Lower lobe of right lung (tissue), 2 donors: Measurements from ENCODE around the gene PACRG. TPM values are rescaled to one million over a fixed set of nuclear protein-coding genes. Genes with fewer than 3 reads are reported as not detected.

Experiments used
- ATAC-seq, 2 donors: fragments of 200-7000 bp; cut with Tn5 transposase; one replicate each; pipeline ENCODE4 v1.9.1; 2020 to 2022; ENCODE audit warnings: mild to moderate bottlenecking in 2 of 2, moderate library complexity in 2 of 2
- DNase-seq: peaks from one replicate; pipeline ENCODE4 v3.0.0-alpha.2; 2020
- H3K27ac ChIP-seq: fragments of 200-600 bp; one replicate; pipeline ENCODE4 v1.8.0; 2022
- H3K27me3 ChIP-seq: fragments of 200-600 bp; one replicate; pipeline ENCODE4 v1.8.0; 2022; ENCODE audit warnings: low read depth
- H3K36me3 ChIP-seq: fragments of 200-600 bp; one replicate; pipeline ENCODE4 v1.8.0; 2022; ENCODE audit warnings: mild to moderate bottlenecking
- H3K4me1 ChIP-seq: fragments of 200-600 bp; one replicate; pipeline ENCODE4 v1.8.0; 2022
- H3K4me3 ChIP-seq: fragments of 200-600 bp; one replicate; pipeline ENCODE4 v1.8.0; 2022; ENCODE audit warnings: mild to moderate bottlenecking
- H3K9me3 ChIP-seq: fragments of 200-600 bp; one replicate; pipeline ENCODE4 v1.8.0; 2022
- intact Hi-C: fragments of 100-400 bp; cut with DNase I; formaldehyde crosslinking; loops from one replicate; pipeline ENCODE4 v1.11.0; 2022
- total RNA-seq: library from RNA; stranded (reverse); fragmentation: NEBNext Ultra II Directional; extraction: Animal tissue kit (Norgen Biotek cat#: 25700); gene quantifications from one replicate; pipeline ENCODE4 v1.2.1, GENCODE V29; 2021
- TF ChIP-seq, protein P1 (sequence below): fragments of 200-600 bp; IDR thresholded peaks from one replicate; pipeline ENCODE4 v1.8.0; 2022; ENCODE audit warnings: antibody characterized with exemption, mild to moderate bottlenecking
- donor health status: DM: no; HTN: yes; CAD: no; lungs with severe emphysema.

PACRG gene
- total RNA-seq, 1 donor from 2014 or later: 5.5 TPM

DNA sequence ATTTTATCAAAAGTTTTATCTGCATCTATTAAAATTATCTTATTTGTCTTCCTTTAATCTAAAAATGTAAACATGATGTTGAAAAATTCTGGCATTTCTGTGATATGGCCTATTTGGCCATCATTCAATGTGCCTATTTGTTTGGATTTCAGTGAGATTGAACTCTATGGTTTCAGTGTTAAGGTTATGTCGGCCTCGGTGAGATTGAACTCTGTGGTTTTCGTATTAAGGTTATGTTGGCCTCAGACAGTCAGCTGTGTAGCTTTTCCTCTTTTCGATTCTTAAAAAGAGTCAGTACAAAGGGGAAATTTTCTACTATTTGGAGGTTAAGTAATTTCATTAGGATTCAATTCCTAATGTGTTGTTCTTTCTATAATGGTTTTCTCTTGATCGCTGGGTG lies 320.6 kb downstream of the PACRG start:
- H3K4me1 ChIP-seq: no peaks in the 10 kb centered on the region
- H3K4me3 ChIP-seq: no peak overlapping the region
- TF ChIP-seq, protein P1, sequence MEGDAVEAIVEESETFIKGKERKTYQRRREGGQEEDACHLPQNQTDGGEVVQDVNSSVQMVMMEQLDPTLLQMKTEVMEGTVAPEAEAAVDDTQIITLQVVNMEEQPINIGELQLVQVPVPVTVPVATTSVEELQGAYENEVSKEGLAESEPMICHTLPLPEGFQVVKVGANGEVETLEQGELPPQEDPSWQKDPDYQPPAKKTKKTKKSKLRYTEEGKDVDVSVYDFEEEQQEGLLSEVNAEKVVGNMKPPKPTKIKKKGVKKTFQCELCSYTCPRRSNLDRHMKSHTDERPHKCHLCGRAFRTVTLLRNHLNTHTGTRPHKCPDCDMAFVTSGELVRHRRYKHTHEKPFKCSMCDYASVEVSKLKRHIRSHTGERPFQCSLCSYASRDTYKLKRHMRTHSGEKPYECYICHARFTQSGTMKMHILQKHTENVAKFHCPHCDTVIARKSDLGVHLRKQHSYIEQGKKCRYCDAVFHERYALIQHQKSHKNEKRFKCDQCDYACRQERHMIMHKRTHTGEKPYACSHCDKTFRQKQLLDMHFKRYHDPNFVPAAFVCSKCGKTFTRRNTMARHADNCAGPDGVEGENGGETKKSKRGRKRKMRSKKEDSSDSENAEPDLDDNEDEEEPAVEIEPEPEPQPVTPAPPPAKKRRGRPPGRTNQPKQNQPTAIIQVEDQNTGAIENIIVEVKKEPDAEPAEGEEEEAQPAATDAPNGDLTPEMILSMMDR: no peak
- no peaks in the 10 kb centered on the region for H3K36me3 ChIP-seq
- no peaks in the 10 kb centered on the region for H3K9me3 ChIP-seq
- H3K27ac ChIP-seq: no peak overlapping the region
- intact Hi-C loops: no loop called here
- DNase-seq (no peak), ATAC-seq (no peak)
- no peaks in the 10 kb centered on the region for H3K27me3 ChIP-seq

DNA sequence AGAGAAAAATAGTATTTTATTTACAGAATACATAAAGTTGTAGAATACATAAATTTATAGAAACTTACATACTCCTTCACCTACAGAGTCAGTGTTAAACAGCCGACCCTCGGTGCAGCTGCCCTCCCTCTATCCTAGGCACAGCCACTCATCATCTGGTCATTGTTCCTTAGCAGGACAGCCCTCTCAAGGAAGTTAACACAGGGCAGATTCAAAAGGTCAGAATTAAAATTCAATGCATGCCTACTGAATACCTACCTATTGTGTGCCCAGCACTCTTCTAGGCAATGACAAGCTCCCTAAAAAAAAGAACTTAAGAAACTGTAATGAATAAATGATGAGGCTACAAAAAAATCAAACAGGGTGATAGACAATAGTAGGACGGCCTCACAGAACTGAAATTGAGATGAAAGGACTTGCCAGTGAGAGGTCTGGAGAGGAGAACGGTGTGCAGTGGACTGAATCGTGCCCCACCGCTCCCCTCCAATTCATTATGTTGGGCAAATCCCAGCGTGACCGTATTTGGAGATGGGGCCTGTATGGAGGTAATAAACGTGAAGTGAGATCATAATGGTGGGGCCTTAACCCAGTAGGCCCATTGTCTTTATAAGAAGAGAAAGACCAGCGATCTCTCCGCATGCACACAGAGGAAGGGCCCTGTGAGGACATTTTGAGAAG lies 326.0 kb downstream of the PACRG start:
- no peaks in the 10 kb centered on the region for H3K36me3 ChIP-seq
- H3K9me3 ChIP-seq: no peaks in the 10 kb centered on the region
- H3K27me3 ChIP-seq: no peaks in the 10 kb centered on the region
- H3K4me3 ChIP-seq: no peak overlapping the region
- H3K27ac ChIP-seq: no peak overlapping the region
- no peaks in the 10 kb centered on the region for H3K4me1 ChIP-seq
- DNase-seq: no peak
- TF ChIP-seq, protein P1: no peak
- no peak for ATAC-seq
- intact Hi-C loops: no loop called here

DNA sequence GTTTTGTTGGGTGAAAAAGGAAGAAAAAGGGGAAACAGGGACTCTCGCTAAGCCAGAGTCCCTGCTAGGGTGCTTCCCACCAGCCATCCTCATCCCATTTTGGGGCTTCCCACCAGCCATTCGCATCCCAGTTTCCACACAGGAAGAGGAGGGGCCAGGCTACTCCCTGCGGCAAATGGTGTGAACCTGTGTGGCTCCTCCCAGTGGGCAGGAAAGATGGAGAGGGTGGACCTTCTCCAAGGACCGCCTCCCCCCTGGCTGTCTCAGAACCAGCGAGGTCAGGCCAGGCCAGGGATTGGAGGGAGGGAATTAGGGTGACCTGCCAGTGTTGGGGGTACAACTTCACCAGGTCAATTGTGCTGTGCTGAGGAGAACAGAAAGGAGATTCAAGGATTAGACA lies 326.9 kb downstream of the PACRG start:
- H3K9me3 ChIP-seq: no peaks in the 10 kb centered on the region
- no peak overlapping the region for H3K27ac ChIP-seq
- no peaks in the 10 kb centered on the region for H3K4me1 ChIP-seq
- TF ChIP-seq, protein P1: no peak
- no peaks in the 10 kb centered on the region for H3K36me3 ChIP-seq
- intact Hi-C loops: no loop called here
- H3K4me3 ChIP-seq: no peak overlapping the region
- DNase-seq (no peak), ATAC-seq (no peak)
- H3K27me3 ChIP-seq: no peaks in the 10 kb centered on the region

DNA sequence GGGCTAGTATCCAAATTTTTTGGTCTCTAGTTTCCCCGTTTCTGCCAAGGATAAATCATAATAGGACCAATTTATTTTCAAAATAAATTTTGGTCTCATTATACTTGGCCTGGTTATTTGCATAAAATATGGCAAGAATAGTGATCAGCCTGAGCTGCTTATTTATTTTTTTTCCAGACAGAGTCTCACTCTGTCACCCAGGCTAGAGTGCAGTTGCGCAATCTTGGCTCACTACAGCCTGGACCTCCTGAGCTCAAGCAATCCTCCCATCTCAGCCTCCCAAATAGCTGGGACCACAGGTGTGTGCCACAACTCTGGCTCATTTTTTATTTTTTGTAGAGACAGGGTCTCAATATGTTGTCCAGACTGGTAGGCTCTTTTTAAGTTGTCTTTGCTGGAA lies 329.5 kb downstream of the PACRG start:
- no peak for DNase-seq
- Histone ChIP-seq H3K4me1 (no peaks in the 10 kb centered on the region), H3K27ac (no peak overlapping the region), H3K36me3 (no peaks in the 10 kb centered on the region), H3K27me3 (no peaks in the 10 kb centered on the region), H3K9me3 (no peaks in the 10 kb centered on the region), H3K4me3 (no peak overlapping the region)
- TF ChIP-seq, protein P1: no peak
- intact Hi-C loops: no loop called here
- ATAC-seq: no peak

DNA sequence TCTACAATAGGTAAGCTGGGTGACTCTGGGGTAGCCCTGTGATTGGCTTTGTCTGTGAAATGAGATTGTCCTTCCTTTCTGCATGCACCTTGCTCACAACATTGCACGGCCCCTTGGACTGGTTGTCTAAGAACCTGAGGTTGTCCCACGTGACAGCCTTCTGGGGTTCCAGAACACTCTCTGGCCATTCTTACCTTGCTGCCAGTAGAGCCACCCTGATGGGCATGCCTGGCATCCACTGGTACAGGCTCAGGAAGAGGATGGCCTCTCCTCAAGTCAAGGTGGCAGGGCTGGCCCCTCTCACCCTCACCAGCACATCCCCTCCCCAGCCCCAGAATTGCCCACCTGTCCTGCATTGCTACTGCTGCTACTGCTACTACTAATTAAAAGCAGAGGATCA lies 335.0 kb downstream of the PACRG start:
- Histone ChIP-seq H3K27ac (no peak overlapping the region), H3K36me3 (no peaks in the 10 kb centered on the region), H3K9me3 (no peaks in the 10 kb centered on the region), H3K27me3 (no peaks in the 10 kb centered on the region), H3K4me1 (no peaks in the 10 kb centered on the region), H3K4me3 (no peak overlapping the region)
- intact Hi-C loops: no loop called here
- ATAC-seq (no peak), DNase-seq (no peak)
- TF ChIP-seq, protein P1: no peak

DNA sequence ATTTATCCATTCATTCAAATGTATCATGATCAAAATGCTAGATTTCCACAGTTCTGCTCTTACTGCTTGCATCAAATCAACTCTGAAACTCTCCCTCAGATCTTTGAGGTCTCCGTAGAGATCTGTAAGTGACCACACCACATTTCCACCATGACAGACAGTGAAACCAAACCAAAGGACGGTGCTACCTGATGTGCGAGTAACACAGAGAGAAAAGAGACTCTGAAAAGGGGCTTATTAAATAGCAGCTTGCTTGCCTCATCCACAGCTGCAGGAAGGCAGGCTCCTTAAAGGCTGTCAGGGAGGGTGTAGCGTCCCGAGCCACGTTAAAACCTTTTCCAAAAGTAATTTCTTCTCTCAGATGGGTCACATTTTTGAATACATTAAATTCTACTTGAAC lies 335.8 kb downstream of the PACRG start:
- Histone ChIP-seq H3K4me1 (no peaks in the 10 kb centered on the region), H3K9me3 (no peaks in the 10 kb centered on the region), H3K27me3 (no peaks in the 10 kb centered on the region), H3K36me3 (no peaks in the 10 kb centered on the region), H3K27ac (no peak overlapping the region), H3K4me3 (no peak overlapping the region)
- intact Hi-C loops: no loop called here
- TF ChIP-seq, protein P1: no peak
- DNase-seq: no peak
- no peak for ATAC-seq
